Camera-type eye (tissue), 1 donor: ENCODE data around the gene FMO1. TPM values are rescaled to one million over a fixed set of nuclear protein-coding genes. Genes with fewer than 3 reads are reported as not detected.

ENCODE experiments used
- total RNA-seq: library from RNA; depleted of rRNA; stranded (reverse); fragments of >200 nt; gene quantifications from one replicate; pipeline ENCODE4 v1.2.3, GENCODE V29; 2014

The FMO1 gene, protein sequence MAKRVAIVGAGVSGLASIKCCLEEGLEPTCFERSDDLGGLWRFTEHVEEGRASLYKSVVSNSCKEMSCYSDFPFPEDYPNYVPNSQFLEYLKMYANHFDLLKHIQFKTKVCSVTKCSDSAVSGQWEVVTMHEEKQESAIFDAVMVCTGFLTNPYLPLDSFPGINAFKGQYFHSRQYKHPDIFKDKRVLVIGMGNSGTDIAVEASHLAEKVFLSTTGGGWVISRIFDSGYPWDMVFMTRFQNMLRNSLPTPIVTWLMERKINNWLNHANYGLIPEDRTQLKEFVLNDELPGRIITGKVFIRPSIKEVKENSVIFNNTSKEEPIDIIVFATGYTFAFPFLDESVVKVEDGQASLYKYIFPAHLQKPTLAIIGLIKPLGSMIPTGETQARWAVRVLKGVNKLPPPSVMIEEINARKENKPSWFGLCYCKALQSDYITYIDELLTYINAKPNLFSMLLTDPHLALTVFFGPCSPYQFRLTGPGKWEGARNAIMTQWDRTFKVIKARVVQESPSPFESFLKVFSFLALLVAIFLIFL
- total RNA-seq = 11.7 TPM

DNA sequence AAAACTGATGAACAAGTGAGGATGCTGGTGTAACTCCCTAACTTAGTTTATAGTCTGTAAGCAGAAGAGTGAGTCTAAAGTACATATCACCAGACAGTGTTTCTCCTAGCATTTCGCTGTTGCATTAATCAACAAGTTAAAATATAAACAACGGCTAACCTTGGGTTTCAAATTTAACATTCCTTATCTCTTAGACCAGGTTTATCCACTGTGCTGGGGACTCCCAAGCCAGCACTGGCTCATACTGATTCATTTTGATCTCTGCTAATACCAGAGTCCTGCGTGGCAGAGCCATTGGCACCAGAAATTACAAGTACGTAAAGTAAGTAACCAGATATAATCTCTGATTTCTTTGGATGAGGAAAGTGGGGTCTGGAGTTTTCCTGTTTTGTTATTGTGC is at the start of gene FMO1:
FMO1 (plus strand) TSS at position 193 of the 400 bp plus-strand sequence. CDS start 9,594 bp downstream, outside the sequence.

DNA sequence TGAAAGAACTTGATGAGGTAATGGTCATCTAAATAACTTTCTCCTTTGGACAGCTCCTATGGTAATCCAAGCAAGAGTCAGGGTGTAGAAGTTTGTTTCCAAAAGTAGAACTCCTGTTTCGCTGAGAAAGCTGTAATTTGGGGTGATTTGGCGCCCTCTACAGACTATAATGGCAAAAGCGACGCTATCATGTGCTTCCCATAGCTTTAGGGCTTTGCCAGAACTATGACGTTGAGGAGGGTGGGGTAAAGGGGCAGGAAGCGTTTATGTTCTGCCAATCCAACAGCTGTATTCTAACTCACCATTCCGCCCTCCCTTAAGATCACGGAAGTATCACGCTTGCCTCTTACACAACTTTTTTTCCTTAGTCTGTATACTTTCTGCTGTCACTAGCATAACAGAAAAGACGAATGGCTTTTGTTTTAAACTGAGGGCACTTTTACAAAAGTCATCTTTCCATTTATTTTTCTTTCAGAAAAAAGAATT is 65.6 kb downstream of the FMO1 start, which contains the start of gene FMO4:
FMO4 (plus strand) TSS at position 349 of the 486 bp plus-strand sequence. CDS start 5,643 bp downstream, outside the sequence.

Other genes starting within 250 kb of the FMO1 start
- 0.49 TPM for gene FMO3, start 157.6 kb upstream of the FMO1 start, total RNA-seq
- gene FMO2, start 63.2 kb upstream of the FMO1 start, total RNA-seq = 5.7 TPM
- 5.7 TPM for gene FMO4, start 65.7 kb downstream of the FMO1 start, total RNA-seq
- gene PRRC2C, start 237.0 kb downstream of the FMO1 start, total RNA-seq = 103 TPM